CD14-positive monocyte (primary cell): ENCODE measurements around the gene SIX3. TPM values are rescaled to one million over a fixed set of nuclear protein-coding genes. Genes with fewer than 3 reads are reported as not detected.

ENCODE experiments used
- DNase-seq, 3 donors: peaks; one replicate each; pipeline ENCODE4 v3.0.0-alpha.2; 2011 to 2022
- H2AFZ ChIP-seq: 2 replicates; pipeline ENCODE4 v1.6.0; 2012; ENCODE audit warnings: mild to moderate bottlenecking, low read depth, low read length, inconsistent platforms; ENCODE audit not compliant: insufficient read depth, poor library complexity, severe bottlenecking
- H3K27ac ChIP-seq, 2 donors: 1 replicate in 1 of 2; 2 replicates in 1 of 2; pipeline ENCODE4 v1.5.1; 2012 to 2013; ENCODE audit warnings: low read length in 2 of 2, control low read depth in 1 of 2, inconsistent platforms in 1 of 2, low read depth in 1 of 2, mild to moderate bottlenecking in 1 of 2
- H3K27me3 ChIP-seq, 2 donors: one replicate each; pipeline versions ENCODE4 v1.6.0 to v1.6.1; 2011 to 2013; ENCODE audit warnings: low read length in 2 of 2; ENCODE audit not compliant: control insufficient read depth in 2 of 2, insufficient read depth in 2 of 2
- H3K36me3 ChIP-seq, 2 donors: replicated peaks in 1 of 2; 1 replicate in 1 of 2; 2 replicates in 1 of 2; pipeline versions ENCODE4 v1.5.1 to v1.6.1; 2012 to 2013; ENCODE audit warnings: low read length in 2 of 2, control low read depth in 1 of 2, inconsistent platforms in 1 of 2, mild to moderate bottlenecking in 1 of 2; ENCODE audit not compliant: insufficient read depth in 2 of 2, control insufficient read depth in 1 of 2
- H3K4me1 ChIP-seq, 2 donors: 1 replicate in 1 of 2; 2 replicates in 1 of 2; pipeline versions ENCODE4 v1.5.1 to v1.6.1; 2012 to 2013; ENCODE audit warnings: low read length in 2 of 2, control low read depth in 1 of 2, inconsistent platforms in 1 of 2, mild to moderate bottlenecking in 1 of 2, moderate library complexity in 1 of 2; ENCODE audit not compliant: insufficient read depth in 2 of 2, control insufficient read depth in 1 of 2
- H3K4me2 ChIP-seq: replicated peaks from 2 replicates; pipeline ENCODE3; 2012; ENCODE audit warnings: low read length, moderate library complexity, mild to moderate bottlenecking; ENCODE audit not compliant: poor library complexity, severe bottlenecking; ENCODE audit errors: extremely low read depth
- H3K4me3 ChIP-seq, 3 experiments: fragments of 200-600 bp in 1 of 3; sonication (generic) in 1 of 3; replicated peaks in 1 of 3; 1 replicate in 2 of 3; 2 replicates in 1 of 3; pipeline ENCODE4 v1.5.1; 2011 to 2013; ENCODE audit warnings: low read length in 3 of 3, mild to moderate bottlenecking in 3 of 3, control low read depth in 2 of 3, low read depth in 2 of 3, inconsistent platforms in 1 of 3, moderate library complexity in 1 of 3
- H3K79me2 ChIP-seq: 2 replicates; pipeline ENCODE4 v1.6.0; 2012; ENCODE audit warnings: mild to moderate bottlenecking, control low read depth, inconsistent platforms, low read length, moderate library complexity; ENCODE audit not compliant: insufficient read depth
- H3K9ac ChIP-seq: 2 replicates; pipeline ENCODE4 v1.6.0; 2017; ENCODE audit warnings: low read length, mild to moderate bottlenecking; ENCODE audit not compliant: insufficient read depth, poor library complexity, severe bottlenecking
- H3K9me3 ChIP-seq, 2 donors: replicated peaks in 1 of 2; 1 replicate in 1 of 2; 2 replicates in 1 of 2; pipeline versions ENCODE4 v1.5.1 to v1.6.1; 2012 to 2013; ENCODE audit warnings: low read length in 2 of 2, control low read depth in 1 of 2; ENCODE audit not compliant: control insufficient read depth in 1 of 2, insufficient read depth in 1 of 2
- H4K20me1 ChIP-seq: 2 replicates; pipeline ENCODE4 v1.6.0; 2012; ENCODE audit warnings: mild to moderate bottlenecking, low read length, control low read depth, moderate library complexity; ENCODE audit not compliant: insufficient read depth
- H3K27ac Mint-ChIP-seq, 7 donors: one replicate each; pipeline ENCODE4 v1.8.0; 2020; ENCODE audit warnings: mild to moderate bottlenecking in 7 of 7, mixed read lengths in 7 of 7, moderate library complexity in 6 of 7, inconsistent platforms in 2 of 7
- H3K27me3 Mint-ChIP-seq, 3 donors: one replicate each; pipeline ENCODE4 v1.8.0; 2021 to 2022; ENCODE audit warnings: low read depth in 3 of 3, mild to moderate bottlenecking in 3 of 3, mixed read lengths in 3 of 3, moderate library complexity in 3 of 3, inconsistent platforms in 1 of 3
- H3K36me3 Mint-ChIP-seq, 2 donors: one replicate each; pipeline ENCODE4 v1.8.0; 2020; ENCODE audit warnings: mixed read lengths in 2 of 2, inconsistent platforms in 1 of 2, mild to moderate bottlenecking in 1 of 2
- H3K4me1 Mint-ChIP-seq: one replicate; pipeline ENCODE4 v1.8.0; 2020; ENCODE audit warnings: mild to moderate bottlenecking, mixed read lengths
- H3K4me3 Mint-ChIP-seq, 2 donors: one replicate each; pipeline ENCODE4 v1.8.0; 2020; ENCODE audit warnings: mild to moderate bottlenecking in 2 of 2, mixed read lengths in 2 of 2, moderate library complexity in 1 of 2
- H3K9me3 Mint-ChIP-seq, 7 donors: one replicate each; pipeline ENCODE4 v1.8.0; 2020 to 2022; ENCODE audit warnings: mixed read lengths in 7 of 7, mild to moderate bottlenecking in 6 of 7, moderate library complexity in 6 of 7, inconsistent platforms in 2 of 7
- CTCF ChIP-seq: fragments of 200-600 bp; IDR thresholded peaks from one replicate; pipeline ENCODE4 v1.8.0; 2022; ENCODE audit warnings: antibody characterized with exemption, mild to moderate bottlenecking
- WGBS: methylation state at CpG from one replicate; pipeline ENCODE4 v1.1.5; 2013; ENCODE audit warnings: missing lambda C conversion rate; ENCODE audit not compliant: insufficient coverage; 5-methylcytosine and 5-hydroxymethylcytosine counted together
- intact Hi-C, 2 donors: fragments of 100-400 bp; cut with micrococcal nuclease; formaldehyde crosslinking; loops; one replicate each; pipeline versions ENCODE4 v1.15.0 to v1.15.1; 2023
- polyA plus RNA-seq, 3 donors: library from polyadenylated mRNA; depleted of rRNA in 1 of 3; unstranded in 2 of 3; stranded (reverse) in 1 of 3; fragments of 300-500 nt in 2 of 3; fragments of >200 nt in 1 of 3; fragmentation: Illumina TruSeq in 2 of 3; gene quantifications; 1 replicate in 2 of 3; 2 replicates in 1 of 3; pipeline ENCODE4 v1.2.3, GENCODE V29; 2012 to 2021

Gene SIX3
- polyA plus RNA-seq, 3 donors, result not detected

GRCh38 chr2:44938287-44939105 is 3.0 kb upstream of the SIX3 start:
- peaks cover 7 to 19% of the 10 kb centered on the region in 2 donors for H3K4me1 ChIP-seq
- peaks cover 3 to 42% of the 10 kb centered on the region in 2 donors for H3K9me3 ChIP-seq
- WGBS, result 3% methylated on average over 58 of the region's 62 CpGs
- no peaks in the 10 kb centered on the region for H3K36me3 ChIP-seq
- no peak overlapping the region for H3K4me3 ChIP-seq
- Mint-ChIP-seq H3K9me3 (peaks cover 0 to 41% (median 9%) of the 10 kb centered on the region in 7 donors), H3K27ac (no peak overlapping the region), H3K27me3 (peaks cover 90 to 100% (median 95%) of the 10 kb centered on the region in 3 donors), H3K4me3 (peak overlapping the region in 1 of 2 donors; percentile 78), H3K36me3 (peaks cover 0 to 7% of the 10 kb centered on the region in 2 donors), H3K4me1 (peaks cover 30% of the 10 kb centered on the region)
- H3K9ac ChIP-seq, result no peak overlapping the region
- peaks cover 77 to 98% of the 10 kb centered on the region in 2 donors for H3K27me3 ChIP-seq
- no peak overlapping the region for H2AFZ ChIP-seq
- TF ChIP-seq CTCF, result no peak
- H3K79me2 ChIP-seq, result no peaks in the 10 kb centered on the region
- H3K27ac ChIP-seq, result no peak overlapping the region
- intact Hi-C loops, result no loop called here
- DNase-seq, result no peak
- H3K4me2 ChIP-seq, result no peak overlapping the region
- H4K20me1 ChIP-seq, result no peaks in the 10 kb centered on the region

DNA sequence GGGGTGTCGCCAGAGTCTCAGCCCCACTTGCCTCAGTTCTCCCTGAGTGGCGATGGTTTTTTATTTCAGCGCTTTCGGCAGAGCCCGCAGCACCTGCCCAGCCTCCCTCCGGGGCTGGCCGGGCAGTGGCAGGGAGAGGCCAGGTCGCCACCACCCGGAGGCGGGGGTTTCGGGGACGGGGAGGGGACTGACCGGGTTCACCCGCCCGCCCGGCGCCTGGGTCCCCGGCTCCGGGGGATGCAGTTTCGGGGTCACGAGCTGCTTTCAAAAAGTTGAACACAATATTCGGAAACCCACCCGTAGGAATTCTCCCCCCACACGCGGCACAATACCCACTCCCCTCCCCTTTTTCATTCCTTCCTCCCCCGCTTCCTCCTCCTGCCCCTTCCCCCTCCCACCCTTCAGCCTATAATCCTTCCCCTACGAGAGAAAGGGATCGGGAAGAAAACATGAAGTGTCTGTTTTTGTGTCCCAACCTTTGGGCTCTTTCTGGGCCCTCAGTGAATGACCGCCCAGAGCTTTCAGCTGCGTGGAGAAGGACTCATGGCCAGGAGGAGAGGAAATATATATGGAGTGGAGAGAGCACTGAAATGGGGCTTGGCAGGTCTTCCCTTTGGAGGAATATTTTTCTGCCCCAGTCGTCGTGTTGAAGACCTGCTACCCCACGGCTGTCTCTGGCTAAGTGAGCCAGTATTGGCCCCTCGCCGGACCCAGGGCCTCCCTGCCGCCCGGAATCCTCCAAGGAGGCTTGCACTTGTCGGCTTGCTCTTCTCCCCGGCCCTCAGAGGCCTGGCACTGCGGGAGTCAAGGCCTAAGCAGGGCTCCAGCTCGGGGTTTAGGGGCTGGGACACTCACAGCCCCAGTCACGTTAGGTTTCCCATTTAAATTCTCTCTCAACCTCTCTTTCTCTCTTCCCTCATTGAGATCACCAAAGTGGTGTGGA is 2.1 kb upstream of the SIX3 start:
- Histone ChIP-seq H3K4me1 (peaks cover 11 to 23% of the 10 kb centered on the region in 2 donors), H3K4me3 (no peak overlapping the region), H3K79me2 (no peaks in the 10 kb centered on the region), H4K20me1 (no peaks in the 10 kb centered on the region), H3K27me3 (peaks cover 77 to 98% of the 10 kb centered on the region in 2 donors), H3K4me2 (no peak overlapping the region), H3K36me3 (no peaks in the 10 kb centered on the region), H3K27ac (no peak overlapping the region), H2AFZ (no peak overlapping the region), H3K9me3 (peaks cover 3 to 39% of the 10 kb centered on the region in 2 donors), H3K9ac (no peak overlapping the region)
- Mint-ChIP-seq H3K27ac (no peak overlapping the region), H3K9me3 (peaks cover 0 to 43% (median 11%) of the 10 kb centered on the region in 7 donors), H3K4me1 (peaks cover 33% of the 10 kb centered on the region), H3K4me3 (peak overlapping the region in 1 of 2 donors; percentile 68), H3K36me3 (peaks cover 2 to 7% of the 10 kb centered on the region in 2 donors), H3K27me3 (peaks cover 89 to 100% (median 96%) of the 10 kb centered on the region in 3 donors)
- no peak for TF ChIP-seq CTCF
- intact Hi-C loops, result loop anchor here in 1 of 2 donors (5.0 kb wide), 1 partner anchor 457 kb away; no protein-coding TSS in a partner anchor
- no peak for DNase-seq
- 5% methylated on average over 32 of the region's 42 CpGs for WGBS
